ENCODE results near the gene GFRA1.

DNA sequence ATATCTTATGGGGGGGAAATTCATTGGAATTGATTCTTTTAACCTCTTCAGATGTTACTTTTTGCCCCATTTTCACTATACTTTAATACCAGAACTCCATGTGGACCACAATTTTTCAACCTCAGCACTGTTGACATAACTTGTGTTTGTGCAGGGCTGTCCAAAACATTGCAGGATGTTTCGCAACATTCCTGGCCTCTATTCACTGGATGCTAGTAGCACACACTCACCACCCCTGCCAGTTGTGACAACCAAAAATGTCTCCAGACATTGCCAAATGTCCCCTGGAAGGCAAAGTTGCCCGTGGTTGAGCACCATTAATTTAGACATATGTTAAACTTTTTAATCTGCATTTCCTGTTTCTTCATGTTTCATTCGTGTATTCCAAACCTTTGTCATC is 234.7 kb downstream of the GFRA1 start:
- TF ChIP-seq, protein P1, sequence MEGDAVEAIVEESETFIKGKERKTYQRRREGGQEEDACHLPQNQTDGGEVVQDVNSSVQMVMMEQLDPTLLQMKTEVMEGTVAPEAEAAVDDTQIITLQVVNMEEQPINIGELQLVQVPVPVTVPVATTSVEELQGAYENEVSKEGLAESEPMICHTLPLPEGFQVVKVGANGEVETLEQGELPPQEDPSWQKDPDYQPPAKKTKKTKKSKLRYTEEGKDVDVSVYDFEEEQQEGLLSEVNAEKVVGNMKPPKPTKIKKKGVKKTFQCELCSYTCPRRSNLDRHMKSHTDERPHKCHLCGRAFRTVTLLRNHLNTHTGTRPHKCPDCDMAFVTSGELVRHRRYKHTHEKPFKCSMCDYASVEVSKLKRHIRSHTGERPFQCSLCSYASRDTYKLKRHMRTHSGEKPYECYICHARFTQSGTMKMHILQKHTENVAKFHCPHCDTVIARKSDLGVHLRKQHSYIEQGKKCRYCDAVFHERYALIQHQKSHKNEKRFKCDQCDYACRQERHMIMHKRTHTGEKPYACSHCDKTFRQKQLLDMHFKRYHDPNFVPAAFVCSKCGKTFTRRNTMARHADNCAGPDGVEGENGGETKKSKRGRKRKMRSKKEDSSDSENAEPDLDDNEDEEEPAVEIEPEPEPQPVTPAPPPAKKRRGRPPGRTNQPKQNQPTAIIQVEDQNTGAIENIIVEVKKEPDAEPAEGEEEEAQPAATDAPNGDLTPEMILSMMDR (IDR thresholded peaks at IDR 0.05) = no peak
- TF ChIP-seq POLR2AphosphoS5 (IDR thresholded peaks at IDR 0.05) (peak in 2 of 3 donors; percentile 16 to 47), EP300 (IDR thresholded peaks at IDR 0.05) (no peak)
